ENCODE results near the gene ALDH3B2. TPM values are rescaled to one million over a fixed set of nuclear protein-coding genes. Genes with fewer than 3 reads are reported as not detected.
A peak's percentile ranks its signal among the peaks of the same experiment; 100 is the strongest.
"Not testable (repeated sequence)": the region's sequence is repeated elsewhere in the genome, so short reads cannot be mapped to it uniquely, and the experiment has no call there.

The ALDH3B2 gene
- total RNA-seq, 1 donor from 2014 or later, result not detected

DNA sequence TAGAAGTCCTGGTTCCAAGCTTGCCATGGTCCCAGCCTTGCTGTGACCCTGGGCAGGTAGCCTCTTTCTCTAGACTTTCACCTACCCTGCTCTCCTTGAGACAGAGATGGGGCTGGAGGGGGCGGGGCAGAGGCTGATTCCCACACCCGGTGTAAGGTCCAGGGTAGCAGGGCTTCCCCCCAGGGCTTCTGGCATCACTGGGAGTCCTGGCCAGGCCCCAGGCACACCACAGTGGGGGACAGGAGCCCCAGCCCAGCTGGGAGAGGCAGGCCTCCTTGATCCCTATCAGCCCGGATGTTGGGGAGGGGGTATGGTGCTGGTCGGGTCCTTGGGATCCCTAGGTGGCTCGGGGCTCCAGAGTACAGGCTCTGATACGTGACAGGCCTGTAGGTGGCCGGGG, 43.0 kb downstream of the ALDH3B2 start:
- no peak for ATAC-seq
- no peak for DNase-seq (ENCODE audit: low spot score)

DNA sequence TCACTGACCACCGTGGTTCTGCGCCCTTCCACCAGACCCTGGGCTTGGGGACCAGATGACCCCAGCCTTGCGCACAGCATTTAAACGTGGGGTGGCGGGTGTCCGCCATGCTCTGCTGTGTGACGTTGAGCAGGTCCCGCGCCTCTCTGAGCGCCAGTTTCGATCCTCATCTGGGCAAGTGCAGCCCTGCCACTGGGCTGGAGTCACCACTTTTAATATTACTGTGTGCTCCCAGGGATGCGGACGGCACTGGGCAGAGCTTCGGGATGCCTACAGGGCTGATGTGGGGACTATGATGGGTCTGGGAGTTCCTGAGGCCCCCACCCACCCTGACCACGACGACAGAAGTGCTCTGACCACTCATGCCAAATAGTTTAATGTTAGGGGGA, 43.5 kb downstream of the ALDH3B2 start:
- ATAC-seq, result no peak

DNA sequence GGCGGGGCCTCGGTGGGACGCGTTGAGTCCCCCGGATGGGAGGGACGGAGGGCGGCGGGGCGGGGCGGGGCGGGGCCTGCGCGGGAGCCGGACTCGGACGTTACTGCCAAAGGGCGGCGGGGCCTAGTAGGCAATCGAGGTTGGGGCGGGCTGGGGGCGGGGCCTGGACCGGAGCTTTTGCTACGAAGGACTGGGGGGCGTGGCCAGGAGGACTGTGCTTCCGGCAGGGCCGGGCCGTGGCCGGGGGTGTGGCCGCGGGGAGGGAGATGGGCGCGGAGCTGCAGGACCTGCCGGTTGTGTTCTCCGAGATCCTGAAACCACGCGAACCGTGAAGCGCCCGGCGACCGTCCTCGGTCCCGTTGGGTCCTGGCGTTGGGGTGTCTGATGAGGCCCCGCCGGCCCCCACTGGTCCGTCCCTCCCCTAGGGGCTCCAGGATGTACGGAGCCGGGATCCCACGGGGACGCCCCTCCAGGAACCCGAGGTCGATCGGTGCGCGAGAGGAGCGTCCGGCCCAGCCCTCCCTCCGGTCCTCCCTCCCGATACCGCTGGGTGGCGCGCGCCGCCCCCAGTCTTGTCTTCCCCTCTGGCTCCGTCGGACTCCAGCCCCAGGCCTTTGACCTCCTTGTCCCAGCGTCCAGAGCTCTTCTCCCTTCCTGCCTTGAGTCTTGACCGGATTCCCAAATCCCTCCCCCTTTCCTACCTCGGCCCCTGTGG, 44.0 kb downstream of the ALDH3B2 start:
- DNase-seq (ENCODE audit: low spot score) (peak; percentile 99), ATAC-seq (peak; percentile 75)

More for the DNA sequence above, 43.5 kb downstream of the ALDH3B2 start:
- no peak for DNase-seq (ENCODE audit: low spot score)

DNA sequence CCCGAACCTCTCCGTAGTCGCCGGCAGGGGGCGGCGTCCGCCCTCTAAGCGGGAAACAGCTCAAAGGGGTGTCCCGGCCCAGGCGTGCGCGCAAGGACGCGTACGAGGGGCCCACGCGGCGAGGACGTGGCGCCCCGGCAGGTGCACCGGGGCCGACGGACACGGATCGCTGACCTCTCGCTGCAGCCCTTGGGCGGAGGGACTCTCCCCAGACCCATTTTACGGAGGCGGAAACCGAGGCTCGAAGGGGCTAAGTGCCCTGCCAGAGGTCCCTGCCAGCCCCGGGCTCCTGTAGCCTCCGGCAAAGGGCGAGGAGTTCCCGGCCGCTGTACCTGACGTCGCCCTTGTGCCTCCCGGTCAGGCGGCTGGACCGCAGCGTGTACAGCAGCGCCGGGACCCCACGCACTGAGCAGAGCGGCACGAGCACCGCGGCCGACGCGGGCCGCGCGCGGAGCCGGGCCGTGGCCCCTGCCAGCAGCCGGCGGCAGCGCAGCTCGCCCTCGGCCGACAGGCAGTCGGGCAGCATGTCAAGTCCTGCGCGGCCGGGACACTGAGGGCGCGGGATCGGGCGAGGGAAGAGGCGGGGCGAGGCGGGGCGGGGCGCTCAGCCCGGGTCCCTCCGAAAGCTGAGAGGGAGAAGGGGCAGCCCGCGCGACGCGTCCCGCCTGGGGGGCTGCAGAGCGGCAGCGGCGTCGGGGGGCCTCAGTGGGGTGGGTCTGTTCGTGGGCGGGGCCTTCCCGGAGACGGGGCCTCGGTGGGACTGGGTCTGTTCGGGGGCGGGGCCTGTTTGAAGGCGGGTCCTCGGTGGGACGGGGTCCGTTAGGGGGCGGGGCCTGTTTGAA, 44.8 kb downstream of the ALDH3B2 start, which contains the start of gene NUDT8:
Gene NUDT8, minus strand, starts transcription at position 552 of the 842 bp plus-strand sequence. Its CDS starts 26 bp downstream, at position 526.
- ATAC-seq, result peak; percentile 76
- peak; percentile 88 for DNase-seq (ENCODE audit: low spot score)

DNA sequence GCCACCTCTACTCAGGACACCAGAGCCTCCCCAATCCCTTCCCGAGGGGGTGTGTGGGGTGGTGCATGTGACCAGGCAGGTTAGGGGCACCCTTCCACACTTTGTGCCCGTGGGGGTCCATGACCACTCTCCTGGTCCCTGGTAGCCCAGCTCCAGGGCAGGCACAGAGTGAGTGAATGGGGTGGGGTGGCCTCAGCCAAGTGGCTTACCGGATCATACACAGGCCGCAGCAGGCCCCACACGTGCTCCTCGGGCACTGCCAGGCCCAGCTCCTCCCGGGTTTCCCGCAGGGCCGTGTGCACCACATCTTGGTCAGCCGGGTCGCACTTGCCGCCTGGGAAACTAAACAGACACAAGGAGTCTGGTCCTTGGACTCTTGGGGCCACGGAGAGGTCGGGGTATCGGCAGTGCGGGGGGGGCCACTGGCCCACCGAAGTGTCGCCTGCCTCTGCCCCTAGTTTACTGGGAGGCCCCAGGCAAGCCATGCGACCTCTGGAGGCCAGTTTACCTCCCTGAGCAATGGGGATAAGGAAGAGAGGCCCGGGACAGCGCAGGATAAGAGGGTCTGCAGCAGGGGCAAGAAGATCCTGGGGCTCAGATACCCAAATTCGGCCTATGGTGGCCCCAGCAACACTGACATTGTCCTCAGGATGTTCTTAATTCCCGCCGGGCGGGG, 45.6 kb downstream of the ALDH3B2 start:
- DNase-seq (ENCODE audit: low spot score), result no peak

DNA sequence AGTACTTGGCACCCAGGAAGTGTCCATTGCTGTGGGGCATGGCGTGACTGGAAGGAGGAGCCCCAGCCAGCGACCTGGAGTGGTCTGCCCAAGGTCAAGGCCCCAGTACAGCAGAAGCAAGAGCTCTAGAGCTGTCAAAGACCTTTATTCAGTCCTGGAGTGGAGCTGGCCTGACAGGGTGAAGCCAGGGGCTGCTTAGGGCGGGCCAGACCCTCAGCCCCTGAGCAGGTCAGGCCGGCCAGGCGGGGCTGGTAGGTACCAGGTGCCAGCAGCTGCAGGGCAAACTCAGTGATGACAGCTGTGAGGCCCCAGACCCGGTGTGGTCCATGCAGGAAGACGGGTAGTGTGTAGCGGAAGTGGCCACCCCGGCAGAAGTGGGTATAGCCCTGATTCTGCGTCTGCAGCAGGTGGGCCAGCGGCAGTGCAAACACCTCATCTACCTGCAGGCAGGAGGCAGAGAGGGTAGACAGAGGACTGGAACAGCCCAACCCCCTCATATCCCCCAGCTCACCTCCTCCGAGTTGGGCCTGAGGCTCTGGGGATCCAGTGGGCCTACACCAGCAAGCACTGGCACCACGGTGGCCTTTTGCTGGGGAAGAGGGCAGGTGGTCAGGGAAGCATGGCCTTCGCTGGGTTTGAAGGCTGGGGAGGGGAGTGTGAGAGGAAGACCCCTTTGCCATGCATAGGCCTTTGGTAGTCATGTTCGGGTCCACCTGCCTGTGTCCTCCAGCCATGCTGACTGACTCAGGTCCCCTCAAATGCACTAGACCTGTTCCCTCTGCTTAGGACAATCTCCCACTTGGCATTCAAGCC, 46.4 kb downstream of the ALDH3B2 start:
- ATAC-seq, result no peak
- no peak for DNase-seq (ENCODE audit: low spot score)

More for the DNA sequence above, 45.6 kb downstream of the ALDH3B2 start:
- no peak for ATAC-seq

DNA sequence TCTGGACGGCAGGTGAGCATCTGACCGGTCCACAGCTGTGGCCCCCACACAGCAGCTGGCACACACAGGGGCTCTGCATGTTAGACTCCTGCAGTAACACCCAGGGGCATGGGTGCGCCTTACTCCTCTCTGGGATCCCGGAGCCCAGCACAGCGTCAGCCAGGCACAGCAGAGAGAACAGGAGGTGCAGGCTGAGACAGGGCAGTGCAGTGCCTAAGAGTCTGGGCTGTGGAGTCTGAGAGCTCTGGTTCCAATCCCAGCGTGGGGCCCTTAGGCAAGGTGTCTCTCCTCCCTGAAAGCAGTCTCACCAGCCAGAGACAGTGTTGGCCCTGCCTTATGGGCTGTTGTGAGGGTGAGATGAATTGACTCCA, 47.0 kb downstream of the ALDH3B2 start:
- peak; percentile 42 for DNase-seq (ENCODE audit: low spot score)
- ATAC-seq, result no peak

DNA sequence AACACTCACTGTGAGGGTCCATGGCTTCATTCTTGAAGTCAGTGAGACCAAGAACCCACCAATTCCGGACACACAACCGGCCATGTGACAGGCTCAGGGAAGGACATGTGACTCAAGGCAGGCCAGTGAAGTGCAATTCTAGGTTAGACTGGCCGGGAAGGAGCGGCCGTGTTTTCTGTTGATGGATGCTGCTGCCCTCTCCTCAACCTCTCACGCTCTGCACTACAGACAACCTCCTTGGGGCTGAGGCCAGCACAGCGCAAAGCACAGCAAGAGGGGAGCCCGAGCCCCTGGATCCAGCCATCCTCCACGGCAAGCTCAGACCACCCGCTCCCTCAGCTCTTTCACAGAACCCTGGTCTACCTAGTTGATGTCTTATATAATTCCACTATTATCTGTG, 47.5 kb downstream of the ALDH3B2 start:
- DNase-seq (ENCODE audit: low spot score) (peak; percentile 37), ATAC-seq (no peak)

DNA sequence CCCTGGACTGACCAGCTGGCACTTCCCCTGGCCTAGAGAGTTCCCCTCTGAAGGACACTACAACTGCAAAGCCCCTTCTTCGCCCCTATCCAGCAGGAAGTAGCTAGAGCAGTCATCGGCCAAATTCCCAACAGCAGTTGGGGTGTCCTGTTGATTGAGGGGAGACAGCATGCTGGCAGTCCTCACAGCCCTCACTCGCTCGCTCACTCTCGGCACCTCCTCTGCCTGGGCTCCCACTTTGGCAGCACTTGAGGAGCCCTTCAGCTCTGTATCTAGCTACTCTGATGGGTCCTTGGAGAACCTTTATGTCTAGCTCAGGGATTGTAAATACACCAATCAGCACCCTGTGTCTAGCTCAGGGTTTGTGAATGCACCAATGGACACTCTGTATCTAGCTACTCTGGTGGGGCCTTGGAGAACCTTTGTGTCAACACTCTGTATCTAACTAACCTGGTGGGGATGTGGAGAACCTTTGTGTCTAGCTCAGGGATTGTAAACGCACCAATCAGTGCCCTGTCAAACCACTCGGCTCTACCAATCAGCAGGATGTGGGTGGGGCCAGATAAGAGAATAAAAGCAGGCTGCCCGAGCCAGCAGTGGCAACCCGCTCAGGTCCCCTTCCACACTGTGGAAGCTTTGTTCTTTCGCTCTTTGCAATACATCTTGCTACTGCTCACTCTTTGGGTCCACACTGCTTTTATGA, 48.1 kb downstream of the ALDH3B2 start:
- DNase-seq (ENCODE audit: low spot score); ATAC-seq: not testable (repeated sequence)

DNA sequence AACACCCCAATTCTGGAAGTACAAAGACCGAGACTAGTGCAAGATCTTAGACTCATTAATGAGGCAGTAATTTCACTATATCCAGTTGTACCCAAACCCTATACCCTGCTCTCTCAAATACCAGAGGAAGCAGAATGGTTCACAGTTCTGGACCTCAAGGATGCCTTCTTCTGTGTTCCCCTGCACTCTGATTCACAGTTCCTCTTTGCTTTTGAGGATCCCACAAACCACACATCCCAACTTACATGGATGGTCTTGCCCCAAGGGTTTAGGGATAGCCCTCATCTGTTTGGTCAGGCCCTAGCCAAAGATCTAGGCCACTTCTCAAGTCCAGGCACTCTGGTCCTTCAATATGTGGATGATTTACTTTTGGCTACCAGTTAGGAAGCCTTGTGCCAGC, 50.6 kb downstream of the ALDH3B2 start:
- DNase-seq (ENCODE audit: low spot score); ATAC-seq: not testable (repeated sequence)

DNA sequence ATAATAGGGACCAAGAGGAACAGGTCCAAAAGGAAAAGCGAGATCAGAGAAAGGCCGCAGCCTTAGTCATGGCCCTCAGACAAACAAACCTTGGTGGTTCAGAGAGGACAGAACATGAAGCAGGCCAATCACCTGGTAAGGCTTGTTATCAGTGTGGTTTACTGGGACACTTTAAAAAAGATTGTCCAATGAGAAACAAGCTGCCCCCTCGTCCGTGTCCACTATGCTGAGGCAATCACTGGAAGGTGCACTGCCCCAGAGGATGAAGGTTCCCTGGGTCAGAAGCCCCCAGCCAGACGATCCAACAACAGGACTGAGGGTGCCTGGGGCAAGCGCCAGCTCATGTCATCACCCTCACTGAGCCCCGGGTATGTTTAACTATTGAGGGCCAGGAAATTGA, 51.5 kb downstream of the ALDH3B2 start:
- not testable (repeated sequence) for ATAC-seq
- peak; percentile 46 for DNase-seq (ENCODE audit: low spot score)

DNA sequence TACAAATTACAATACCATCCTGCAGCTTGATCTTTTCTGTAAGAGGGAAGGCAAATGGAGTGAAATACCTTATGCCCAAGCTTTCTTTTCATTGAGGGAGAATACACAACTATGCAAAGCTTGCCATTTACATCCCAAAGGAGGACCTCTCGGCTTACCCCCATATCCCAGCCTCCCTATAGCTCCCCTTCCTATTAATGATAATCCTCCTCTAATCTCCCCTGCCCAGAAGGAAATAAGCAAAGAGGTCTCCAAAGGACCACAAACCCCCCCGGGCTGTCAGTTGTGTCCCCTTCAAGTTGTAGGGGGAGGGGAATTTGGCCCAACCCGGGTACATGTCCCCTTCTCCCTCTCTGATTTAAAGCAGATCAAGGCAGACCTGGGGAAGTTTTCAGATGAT, 52.5 kb downstream of the ALDH3B2 start:
- ATAC-seq; DNase-seq (ENCODE audit: low spot score): not testable (repeated sequence)

DNA sequence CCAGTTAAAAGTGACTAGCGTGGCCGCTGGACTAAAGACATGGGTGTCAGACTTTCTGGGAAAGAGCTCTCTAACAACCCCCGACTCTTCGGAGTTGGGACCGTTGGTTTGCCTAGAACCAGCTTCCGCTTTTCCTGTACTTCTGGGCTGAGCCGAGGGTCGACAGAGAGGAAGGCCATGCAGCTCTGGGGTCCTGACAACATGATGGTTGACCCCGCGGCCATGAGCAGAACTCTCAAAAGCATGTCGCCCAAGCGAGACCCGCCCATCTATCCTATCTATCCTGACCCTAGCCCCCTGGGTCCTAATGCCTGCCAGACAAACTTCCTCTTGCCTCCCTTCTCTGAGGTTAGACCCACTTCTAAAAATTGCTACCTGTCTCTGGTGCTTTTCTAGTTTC, 53.8 kb downstream of the ALDH3B2 start:
- DNase-seq (ENCODE audit: low spot score); ATAC-seq: not testable (repeated sequence)

DNA sequence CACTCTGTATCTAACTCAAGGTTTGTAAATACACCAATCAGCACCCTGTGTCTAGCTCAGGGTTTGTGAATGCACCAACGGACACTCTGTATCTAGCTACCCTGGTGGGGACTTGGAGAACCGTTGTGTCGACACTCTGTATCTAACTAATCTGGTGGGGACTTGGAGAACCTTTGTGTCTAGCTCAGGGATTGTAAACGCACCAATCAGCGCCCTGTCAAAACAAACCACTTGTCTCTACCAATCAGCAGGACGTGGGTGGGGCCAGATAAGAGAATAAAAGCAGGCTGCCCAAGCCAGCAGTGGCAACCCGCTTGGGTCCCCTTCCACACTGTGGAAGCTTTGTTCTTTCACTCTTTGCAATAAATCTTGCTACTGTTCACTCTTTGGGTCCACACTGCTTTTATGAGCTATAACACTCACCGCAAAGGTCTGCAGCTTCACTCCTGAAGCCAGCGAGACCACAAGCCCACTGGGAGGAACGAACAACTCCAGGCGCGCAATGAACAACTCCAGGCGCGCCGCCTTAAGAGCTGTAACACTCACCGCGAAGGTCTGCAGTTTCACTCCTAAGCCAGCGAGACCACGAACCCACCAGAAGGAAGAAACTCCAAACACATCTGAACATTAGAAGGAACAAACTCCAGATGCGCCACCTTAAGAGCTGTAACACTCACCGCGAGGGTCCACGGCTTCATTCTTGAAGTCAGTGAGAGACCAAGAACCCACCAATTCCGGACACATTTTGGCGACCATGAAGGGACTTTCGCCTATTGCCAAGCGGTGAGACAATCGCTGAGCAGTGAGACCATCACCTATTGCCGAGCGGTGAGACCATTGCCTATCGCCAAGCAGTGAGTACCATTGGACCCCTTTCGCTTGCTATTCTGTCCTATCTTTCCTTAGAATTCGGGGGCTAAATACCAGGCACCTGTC, 54.5 kb downstream of the ALDH3B2 start:
- DNase-seq (ENCODE audit: low spot score); ATAC-seq: not testable (repeated sequence)

DNA sequence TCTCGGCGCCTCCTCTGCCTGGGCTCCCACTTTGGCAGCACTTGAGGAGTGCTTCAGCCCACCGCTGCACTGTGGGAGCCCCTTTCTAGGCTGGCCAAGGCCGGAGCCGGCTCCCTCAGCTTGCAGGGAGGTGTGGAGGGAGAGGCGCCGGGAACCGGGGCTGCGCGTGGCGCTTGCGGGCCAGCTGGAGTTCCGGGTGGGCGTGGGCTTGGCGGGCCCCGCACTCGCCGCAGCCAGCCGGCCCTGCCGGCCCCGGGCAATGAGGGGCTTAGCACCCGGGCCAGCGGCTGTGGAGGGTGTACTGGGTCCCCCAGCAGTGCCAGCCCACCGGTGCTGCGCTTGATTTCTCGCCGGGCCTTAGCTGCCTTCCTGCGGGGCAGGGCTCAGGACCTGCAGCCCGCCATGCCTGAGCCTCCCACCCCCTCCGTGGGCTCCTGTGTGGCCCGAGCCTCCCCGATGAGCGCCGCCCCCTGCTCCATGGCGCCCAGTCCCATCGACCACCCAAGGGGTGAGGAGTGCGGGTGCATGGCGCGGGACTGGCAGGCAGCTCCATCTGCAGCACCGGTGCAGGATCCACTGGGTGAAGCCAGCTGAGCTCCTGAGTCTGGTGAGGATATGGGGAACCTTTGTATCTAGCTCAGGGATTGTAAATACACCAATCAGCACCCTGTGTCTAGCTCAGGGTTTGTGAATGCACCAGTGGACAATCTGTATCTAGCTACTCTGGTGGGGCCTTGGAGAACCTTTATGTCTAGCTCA, 55.3 kb downstream of the ALDH3B2 start:
- not testable (repeated sequence) for ATAC-seq; DNase-seq (ENCODE audit: low spot score)

DNA sequence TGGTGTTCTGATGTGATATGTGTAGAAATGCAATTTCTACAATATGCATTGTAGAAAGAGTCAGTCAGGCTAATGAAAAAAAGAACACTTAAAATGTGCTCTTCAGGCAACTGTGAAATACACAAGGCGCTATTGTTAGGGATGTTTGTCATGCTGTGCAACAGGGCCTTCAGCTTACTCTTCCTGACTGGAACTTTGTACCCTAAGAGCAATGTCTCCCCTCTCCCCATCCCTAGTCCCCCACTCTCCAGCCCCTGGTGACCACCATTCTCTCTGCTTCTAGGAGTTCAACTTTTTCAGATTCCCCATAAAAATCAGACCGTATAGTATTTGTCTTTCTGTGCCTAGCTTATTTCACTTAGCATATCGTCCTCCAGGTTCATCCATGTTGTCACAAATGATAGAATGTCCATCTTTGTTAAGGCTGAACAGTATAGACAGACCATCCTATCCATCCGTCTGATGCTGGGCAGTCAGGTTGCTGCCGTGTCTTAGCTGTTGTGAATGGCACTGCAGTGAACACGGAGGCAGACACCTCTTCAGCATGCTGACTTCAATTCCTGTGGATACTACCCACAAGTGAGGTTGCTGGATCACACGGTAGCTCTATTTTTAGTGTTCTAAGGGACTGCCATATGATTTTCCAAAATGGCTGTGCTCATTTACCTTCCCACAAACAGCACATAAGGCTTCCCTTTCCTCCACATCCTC, 57.0 kb downstream of the ALDH3B2 start:
- no peak for DNase-seq (ENCODE audit: low spot score)
- ATAC-seq, result no peak
